Measurements from ENCODE around the gene NAPB. TPM values are rescaled to one million over a fixed set of nuclear protein-coding genes. Genes with fewer than 3 reads are reported as not detected.

Gene NAPB
- total RNA-seq, 4 donors from 2014 or later: 7.0 to 14.8 (median 13.1) TPM

DNA sequence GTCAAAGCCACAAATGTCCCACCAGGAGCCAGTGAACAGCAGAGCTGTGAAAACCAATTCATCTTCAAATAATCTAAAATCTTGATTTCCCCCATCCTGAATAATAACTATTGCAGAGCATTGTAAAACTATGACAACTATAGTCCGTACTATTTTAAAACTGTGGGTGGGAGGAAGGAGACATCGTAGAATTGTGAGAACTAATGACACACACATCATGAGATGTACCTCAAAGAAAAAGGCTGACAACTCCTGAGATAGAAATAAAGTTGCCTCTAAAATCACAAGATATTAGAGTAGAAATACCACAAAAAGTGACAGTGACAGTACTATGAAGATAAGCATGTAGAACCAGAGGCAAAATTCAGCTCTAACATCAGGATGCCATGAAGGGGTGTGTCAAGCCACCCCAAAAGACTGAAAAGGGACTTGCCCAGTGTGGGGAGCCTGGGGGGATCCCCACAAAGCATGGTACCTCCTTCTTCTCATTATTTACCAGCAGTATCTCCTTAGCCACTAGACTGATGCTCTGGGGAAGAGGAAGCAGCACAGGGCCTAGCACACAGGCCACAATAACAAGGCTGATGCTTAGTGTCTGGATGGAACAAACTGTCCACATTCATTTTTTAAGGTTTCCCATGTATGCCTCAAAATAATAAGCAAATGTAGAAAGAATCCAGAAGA is 13.4 kb downstream of the NAPB start:
- TF ChIP-seq, protein P1, sequence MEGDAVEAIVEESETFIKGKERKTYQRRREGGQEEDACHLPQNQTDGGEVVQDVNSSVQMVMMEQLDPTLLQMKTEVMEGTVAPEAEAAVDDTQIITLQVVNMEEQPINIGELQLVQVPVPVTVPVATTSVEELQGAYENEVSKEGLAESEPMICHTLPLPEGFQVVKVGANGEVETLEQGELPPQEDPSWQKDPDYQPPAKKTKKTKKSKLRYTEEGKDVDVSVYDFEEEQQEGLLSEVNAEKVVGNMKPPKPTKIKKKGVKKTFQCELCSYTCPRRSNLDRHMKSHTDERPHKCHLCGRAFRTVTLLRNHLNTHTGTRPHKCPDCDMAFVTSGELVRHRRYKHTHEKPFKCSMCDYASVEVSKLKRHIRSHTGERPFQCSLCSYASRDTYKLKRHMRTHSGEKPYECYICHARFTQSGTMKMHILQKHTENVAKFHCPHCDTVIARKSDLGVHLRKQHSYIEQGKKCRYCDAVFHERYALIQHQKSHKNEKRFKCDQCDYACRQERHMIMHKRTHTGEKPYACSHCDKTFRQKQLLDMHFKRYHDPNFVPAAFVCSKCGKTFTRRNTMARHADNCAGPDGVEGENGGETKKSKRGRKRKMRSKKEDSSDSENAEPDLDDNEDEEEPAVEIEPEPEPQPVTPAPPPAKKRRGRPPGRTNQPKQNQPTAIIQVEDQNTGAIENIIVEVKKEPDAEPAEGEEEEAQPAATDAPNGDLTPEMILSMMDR (IDR thresholded peaks at IDR 0.05): no peak
- DNase-seq (ENCODE audit: low spot score) (no peak), ATAC-seq (ENCODE audit: low FRiP score) (no peak)

DNA sequence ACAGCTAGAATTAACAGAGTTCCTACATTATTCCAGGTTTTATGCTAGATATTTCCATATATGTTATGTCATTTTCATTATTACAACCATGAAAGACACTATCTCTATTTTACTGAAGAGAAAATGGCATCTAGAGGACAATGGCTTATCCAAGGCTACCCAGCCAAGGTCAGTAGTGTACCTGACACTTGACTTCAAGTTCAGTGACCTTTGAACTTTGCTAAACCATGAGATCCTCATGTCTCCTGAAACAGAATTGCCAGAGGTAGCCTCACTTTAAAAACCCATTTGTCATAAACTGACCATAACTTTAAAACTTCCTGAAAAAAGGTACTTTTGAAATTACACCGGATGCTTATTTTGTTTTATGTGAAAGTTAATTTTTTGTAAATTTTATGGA is 14.4 kb downstream of the NAPB start:
- no peak for DNase-seq (ENCODE audit: low spot score)
- ATAC-seq (ENCODE audit: low FRiP score): no peak

DNA sequence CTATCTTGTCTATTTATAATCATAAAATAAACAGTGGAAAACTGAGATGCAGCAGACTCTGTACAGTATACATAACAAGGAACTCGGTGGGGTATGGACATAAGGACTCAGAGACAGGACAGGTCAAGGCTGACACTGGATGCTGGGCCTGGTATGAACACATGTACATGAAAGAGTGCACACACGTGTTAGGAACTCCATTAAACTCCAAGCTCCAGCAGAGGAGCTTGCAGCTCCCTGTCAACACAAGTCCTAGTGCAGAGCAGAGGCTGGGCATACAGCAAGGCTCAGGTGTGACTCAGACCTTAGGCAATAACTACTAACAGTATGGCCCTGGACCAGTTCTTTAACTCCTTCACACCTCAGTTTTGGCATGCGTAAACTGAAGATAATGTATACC is 17.1 kb downstream of the NAPB start:
- ATAC-seq (ENCODE audit: low FRiP score): peak; percentile 83
- DNase-seq (ENCODE audit: low spot score): no peak
- TF ChIP-seq, protein P1 (IDR thresholded peaks at IDR 0.05): no peak

More for the DNA sequence above, 14.4 kb downstream of the NAPB start:
- TF ChIP-seq, protein P1 (IDR thresholded peaks at IDR 0.05): no peak

DNA sequence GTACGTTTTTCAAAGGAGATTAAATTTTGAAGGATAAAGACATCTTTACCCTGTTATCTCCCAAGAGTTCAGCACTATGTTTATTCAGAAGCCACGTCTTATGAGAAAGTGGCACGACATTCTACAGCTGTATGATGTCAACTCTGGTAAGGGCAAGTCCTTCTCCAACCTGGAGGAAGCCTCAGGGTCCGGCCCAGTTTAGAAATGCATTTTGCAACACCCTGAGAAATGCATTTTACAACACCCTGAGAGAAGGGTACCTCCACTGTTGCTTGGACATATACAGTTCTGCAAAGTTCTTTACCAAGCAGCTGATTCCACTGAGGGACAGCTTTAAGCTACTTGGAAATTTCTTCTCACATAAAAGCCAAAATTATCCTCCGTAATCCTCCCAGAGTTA is 17.5 kb downstream of the NAPB start:
- ATAC-seq (ENCODE audit: low FRiP score): no peak
- no peak for DNase-seq (ENCODE audit: low spot score)
- TF ChIP-seq, protein P1 (IDR thresholded peaks at IDR 0.05): no peak

DNA sequence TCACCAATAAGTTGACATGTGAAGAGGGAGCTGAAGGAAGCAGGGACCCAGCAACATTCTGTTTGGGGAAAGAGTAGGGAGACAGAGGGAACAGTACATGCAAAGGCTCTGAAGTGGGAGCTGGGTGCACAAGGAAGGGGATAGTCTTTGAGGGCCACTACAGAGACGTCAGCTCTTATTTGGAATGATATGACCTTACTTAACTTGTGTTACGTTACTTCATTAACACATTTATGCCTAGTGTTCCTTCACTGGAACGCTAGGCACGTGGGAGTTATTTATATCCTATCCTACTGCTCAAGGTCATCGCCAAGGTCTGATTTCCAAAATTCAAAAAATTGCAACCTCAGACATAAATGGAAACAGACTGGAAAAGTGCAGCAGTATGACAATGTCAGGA is 20.2 kb downstream of the NAPB start:
- no peak for DNase-seq (ENCODE audit: low spot score)
- TF ChIP-seq, protein P1 (IDR thresholded peaks at IDR 0.05): no peak
- no peak for ATAC-seq (ENCODE audit: low FRiP score)

DNA sequence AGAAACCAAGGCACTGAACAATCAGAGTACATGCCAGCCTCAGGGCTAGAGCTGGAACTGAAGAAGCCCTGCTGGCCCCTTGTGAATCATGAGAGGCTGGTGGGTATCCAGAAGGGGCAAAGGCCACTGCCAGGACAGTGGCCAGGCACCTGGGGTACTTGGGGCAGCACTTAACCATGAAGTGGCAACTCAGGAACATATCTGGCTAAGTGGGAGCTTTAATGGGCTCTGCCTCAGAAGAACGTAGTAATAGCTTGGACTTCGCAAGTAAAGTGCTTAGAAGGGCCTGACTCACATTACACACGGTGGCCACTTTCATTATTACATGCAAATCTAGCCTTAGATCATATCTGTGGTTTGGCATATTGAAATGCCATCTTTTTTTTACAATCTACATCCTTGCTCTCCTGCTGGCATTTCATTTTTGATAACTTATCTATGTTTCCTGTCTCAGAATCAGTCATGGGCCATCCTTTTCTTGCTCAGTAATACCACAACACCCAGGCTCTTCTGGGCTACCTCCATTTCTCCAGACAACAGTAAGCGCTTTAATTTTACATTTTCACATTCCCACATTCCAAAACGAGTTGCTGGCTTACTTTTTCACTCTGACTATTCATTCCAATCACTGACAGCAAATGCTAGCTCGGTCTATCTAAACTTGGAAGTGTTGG is 21.6 kb downstream of the NAPB start:
- TF ChIP-seq, protein P1 (IDR thresholded peaks at IDR 0.05): no peak
- no peak for ATAC-seq (ENCODE audit: low FRiP score)
- DNase-seq (ENCODE audit: low spot score): no peak

DNA sequence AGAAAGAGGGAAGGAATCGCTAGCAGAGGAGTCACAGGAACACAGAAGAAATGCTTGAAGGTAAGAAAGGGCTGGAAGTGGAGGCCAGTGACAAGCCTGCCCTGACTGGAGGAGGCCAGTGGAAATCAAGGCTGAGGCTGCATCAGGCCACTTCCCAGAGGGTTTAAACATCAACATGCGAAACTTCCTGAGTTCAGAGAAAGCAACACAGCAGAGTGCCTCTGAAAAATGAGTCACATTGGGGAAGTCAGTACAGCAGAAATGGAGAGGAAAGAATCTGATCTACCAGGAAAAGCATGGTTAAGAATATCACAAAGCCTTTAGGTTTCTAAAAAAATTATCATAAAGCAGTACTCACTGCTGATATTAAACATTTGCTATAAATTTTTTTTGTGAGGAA is 23.3 kb downstream of the NAPB start:
- TF ChIP-seq, protein P1 (IDR thresholded peaks at IDR 0.05): no peak
- no peak for ATAC-seq (ENCODE audit: low FRiP score)
- DNase-seq (ENCODE audit: low spot score): no peak
